KMS-11 (cell line): ENCODE measurements around the gene DBH.

Source experiments
- H2AFZ ChIP-seq: fragments of 200-600 bp; sonication (generic); 2 replicates; pipeline ENCODE4 v1.6.1; 2016; ENCODE audit warnings: antibody characterized with exemption, mixed run types, low read depth
- H3K27ac ChIP-seq: fragments of 200-600 bp; sonication (generic); 2 replicates; pipeline ENCODE4 v1.6.1; 2016; ENCODE audit warnings: mild to moderate bottlenecking, mixed run types
- H3K27me3 ChIP-seq: fragments of 200-600 bp; sonication (generic); 2 replicates; pipeline ENCODE4 v1.6.1; 2017; ENCODE audit warnings: mild to moderate bottlenecking, low read depth, mixed run types, moderate library complexity; ENCODE audit not compliant: insufficient read depth
- H3K36me3 ChIP-seq: fragments of 200-600 bp; sonication (generic); 2 replicates; pipeline ENCODE4 v1.6.1; 2017; ENCODE audit warnings: mild to moderate bottlenecking, mixed run types; ENCODE audit not compliant: insufficient read depth
- H3K4me1 ChIP-seq: fragments of 200-600 bp; sonication (generic); 2 replicates; pipeline ENCODE4 v1.6.1; 2016; ENCODE audit warnings: mild to moderate bottlenecking, low read depth, mixed run types; ENCODE audit not compliant: poor library complexity, severe bottlenecking
- H3K4me2 ChIP-seq: fragments of 200-600 bp; sonication (generic); 2 replicates; pipeline ENCODE4 v1.7.0; 2016; ENCODE audit warnings: mild to moderate bottlenecking, mixed run types
- H3K4me3 ChIP-seq: fragments of 200-600 bp; sonication (generic); IDR thresholded peaks from 2 replicates; pipeline ENCODE4 v1.6.1; 2017; ENCODE audit warnings: low read depth, low read length, mixed read lengths; ENCODE audit not compliant: insufficient read depth
- H3K79me2 ChIP-seq: fragments of 200-600 bp; sonication (generic); 2 replicates; pipeline ENCODE4 v1.6.1; 2016; ENCODE audit warnings: low read depth, mixed run types; ENCODE audit not compliant: insufficient read depth
- H3K9ac ChIP-seq: fragments of 200-600 bp; sonication (generic); 2 replicates; pipeline ENCODE4 v1.6.1; 2016; ENCODE audit warnings: mild to moderate bottlenecking, mixed run types
- H4K20me1 ChIP-seq: fragments of 200-600 bp; sonication (generic); 2 replicates; pipeline ENCODE4 v1.6.1; 2016; ENCODE audit warnings: mild to moderate bottlenecking, mixed run types; ENCODE audit not compliant: insufficient read depth
- CTCF ChIP-seq: fragments of 200-600 bp; sonication (generic); conservative IDR thresholded peaks from 2 replicates; pipeline ENCODE4 v1.6.1; 2017; ENCODE audit warnings: low read depth, mild to moderate bottlenecking, antibody characterized with exemption, low read length, moderate library complexity, mixed read lengths

DBH gene

DNA sequence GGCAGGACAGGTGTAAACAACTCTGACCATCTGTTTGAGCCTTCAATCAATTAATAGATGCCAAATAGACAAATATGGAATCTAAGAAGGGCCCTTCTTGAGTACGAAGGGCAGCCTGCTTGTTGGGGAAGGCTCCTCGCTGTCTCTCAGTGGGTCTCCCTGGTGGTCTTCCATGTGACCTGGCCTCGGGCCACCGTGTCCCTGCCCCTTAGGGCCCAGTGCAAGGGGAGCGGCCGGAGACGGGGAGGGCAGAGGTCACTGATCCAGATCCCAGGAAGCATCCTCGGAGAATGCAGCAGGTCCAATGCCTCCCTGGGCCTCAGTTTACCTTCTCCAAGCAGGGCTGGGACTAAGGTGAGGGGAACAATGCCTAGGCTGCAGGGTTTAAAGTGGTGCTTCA lies 2.5 kb downstream of the DBH start:
- Histone ChIP-seq H3K27me3 (peaks cover 67% of the 10 kb centered on the region), H4K20me1 (no peaks in the 10 kb centered on the region), H3K27ac (no peak overlapping the region), H3K36me3 (no peaks in the 10 kb centered on the region), H3K4me3 (no peak overlapping the region), H3K4me2 (no peak overlapping the region), H2AFZ (no peak overlapping the region), H3K9ac (no peak overlapping the region), H3K4me1 (no peaks in the 10 kb centered on the region), H3K79me2 (no peaks in the 10 kb centered on the region)
- no peak for TF ChIP-seq CTCF

DNA sequence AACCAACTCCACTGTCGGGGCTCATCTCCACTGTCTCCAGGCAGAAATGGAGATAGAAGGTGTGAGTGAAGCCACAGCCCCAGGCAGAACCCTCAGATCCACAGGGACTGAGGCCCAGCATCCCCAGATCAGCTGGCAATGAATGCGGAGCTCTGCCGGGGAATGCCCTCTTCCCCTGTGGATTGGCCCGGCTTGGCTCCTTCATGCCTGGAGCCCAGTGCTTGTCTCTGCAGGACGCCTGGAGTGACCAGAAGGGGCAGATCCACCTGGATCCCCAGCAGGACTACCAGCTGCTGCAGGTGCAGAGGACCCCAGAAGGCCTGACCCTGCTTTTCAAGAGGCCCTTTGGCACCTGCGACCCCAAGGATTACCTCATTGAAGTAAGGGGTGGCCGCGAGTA lies 3.5 kb downstream of the DBH start:
- no peak overlapping the region for H3K9ac ChIP-seq
- peaks cover 75% of the 10 kb centered on the region for H3K27me3 ChIP-seq
- H3K4me2 ChIP-seq: no peak overlapping the region
- TF ChIP-seq CTCF: no peak
- no peaks in the 10 kb centered on the region for H3K36me3 ChIP-seq
- no peaks in the 10 kb centered on the region for H4K20me1 ChIP-seq
- no peak overlapping the region for H2AFZ ChIP-seq
- H3K4me3 ChIP-seq: no peak overlapping the region
- no peak overlapping the region for H3K27ac ChIP-seq
- no peaks in the 10 kb centered on the region for H3K4me1 ChIP-seq
- no peaks in the 10 kb centered on the region for H3K79me2 ChIP-seq

DNA sequence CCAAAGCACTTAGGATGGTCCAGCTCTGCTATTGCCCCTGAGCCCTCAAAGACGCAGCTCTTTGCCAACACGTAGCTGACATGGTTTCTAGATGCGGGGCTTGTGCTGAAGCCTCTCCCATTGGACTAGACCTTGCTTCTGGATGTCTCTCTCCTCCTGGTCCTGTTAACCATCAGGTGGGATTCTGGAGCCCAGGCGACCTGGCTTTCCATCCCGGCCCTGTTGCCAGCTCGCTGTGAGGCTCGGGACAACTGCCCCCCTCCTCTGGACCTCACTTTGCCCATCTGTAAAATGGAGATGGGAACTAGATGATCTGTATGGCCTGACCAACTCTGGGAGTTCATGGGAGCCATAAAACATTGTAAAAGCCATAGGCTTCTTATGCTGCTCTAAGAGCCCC lies 4.0 kb downstream of the DBH start:
- Histone ChIP-seq H3K36me3 (no peaks in the 10 kb centered on the region), H2AFZ (no peak overlapping the region), H3K27ac (no peak overlapping the region), H3K27me3 (peaks cover 80% of the 10 kb centered on the region), H3K9ac (no peak overlapping the region), H3K4me3 (no peak overlapping the region), H4K20me1 (no peaks in the 10 kb centered on the region), H3K79me2 (no peaks in the 10 kb centered on the region), H3K4me1 (no peaks in the 10 kb centered on the region), H3K4me2 (no peak overlapping the region)
- TF ChIP-seq CTCF: no peak

- Histone ChIP-seq H3K4me2 (no peak overlapping the region), H3K27ac (no peak overlapping the region), H3K27me3 (peaks cover 80% of the 10 kb centered on the region), H2AFZ (no peak overlapping the region), H3K36me3 (no peaks in the 10 kb centered on the region), H3K4me1 (no peaks in the 10 kb centered on the region), H3K79me2 (no peaks in the 10 kb centered on the region), H4K20me1 (no peaks in the 10 kb centered on the region), H3K9ac (no peak overlapping the region), H3K4me3 (no peak overlapping the region)
- no peak for TF ChIP-seq CTCF
Measured at GRCh38 chr9:133640580-133641395, 4.6 kb downstream of the DBH start.
